Suppressor macrophage (primary cell): ENCODE results near the gene PTH1R.

Experiments
- DNase-seq, 4 experiments: peaks; one replicate each; pipeline ENCODE4 v3.0.0-alpha.2; 2020 to 2022

PTH1R gene

GRCh38 chr3:46913644-46914043 is 36.1 kb downstream of the PTH1R start:
- no peak for DNase-seq

GRCh38 chr3:46914849-46915248 is 37.3 kb downstream of the PTH1R start:
- DNase-seq, result no peak

GRCh38 chr3:46915297-46915822 is 37.8 kb downstream of the PTH1R start:
- no peak for DNase-seq

GRCh38 chr3:46916278-46916677 is 38.8 kb downstream of the PTH1R start:
- DNase-seq, result no peak

GRCh38 chr3:46916799-46917198 is 39.3 kb downstream of the PTH1R start:
- no peak for DNase-seq

GRCh38 chr3:46917257-46917656 is 39.7 kb downstream of the PTH1R start:
- no peak for DNase-seq

GRCh38 chr3:46918202-46918601 is 40.7 kb downstream of the PTH1R start:
- DNase-seq, result no peak

- DNase-seq, result no peak
Observed at GRCh38 chr3:46918634-46919033, 41.1 kb downstream of the PTH1R start.

GRCh38 chr3:46921041-46921440 is 43.5 kb downstream of the PTH1R start:
- DNase-seq, result no peak

GRCh38 chr3:46921871-46922271 is 44.4 kb downstream of the PTH1R start:
- DNase-seq, result no peak

GRCh38 chr3:46922426-46922825 is 44.9 kb downstream of the PTH1R start:
- DNase-seq, result no peak

GRCh38 chr3:46922871-46923558 is 45.5 kb downstream of the PTH1R start:
- DNase-seq, result no peak

GRCh38 chr3:46923559-46924350 is 46.2 kb downstream of the PTH1R start:
- DNase-seq, result peak; percentile 45 to 76 (median 65)

GRCh38 chr3:46924921-46925584 is 47.5 kb downstream of the PTH1R start:
- DNase-seq, result no peak

GRCh38 chr3:46925585-46925934 is 48.0 kb downstream of the PTH1R start:
- DNase-seq, result no peak

GRCh38 chr3:46926039-46926438 is 48.5 kb downstream of the PTH1R start:
- DNase-seq, result peak; percentile 64 to 83 (median 74)

- DNase-seq, result no peak
Observed at GRCh38 chr3:46926447-46926846, 48.9 kb downstream of the PTH1R start.

GRCh38 chr3:46926871-46927717 is 49.6 kb downstream of the PTH1R start:
- DNase-seq, result peak; percentile 89 to 97 (median 94)

- peak in 3 of 4 experiments; percentile 27 to 46 (median 46) for DNase-seq
Observed at GRCh38 chr3:46927718-46928073, 50.2 kb downstream of the PTH1R start.

GRCh38 chr3:46928282-46928681 is 50.8 kb downstream of the PTH1R start:
- peak; percentile 75 to 94 (median 88) for DNase-seq

GRCh38 chr3:46929324-46929723 is 51.8 kb downstream of the PTH1R start:
- peak in 1 of 4 experiments; percentile 31 for DNase-seq

GRCh38 chr3:46930166-46930944 is 52.8 kb downstream of the PTH1R start:
- peak; percentile 76 to 93 (median 87) for DNase-seq
